ENCODE data around the gene COL27A1. TPM values are rescaled to one million over a fixed set of nuclear protein-coding genes. Genes with fewer than 3 reads are reported as not detected.
A peak's percentile ranks its signal among the peaks of the same experiment; 100 is the strongest.

COL27A1 gene
- polyA plus RNA-seq, 1 donor (not counting 4 experiments of a cell fraction or from before 2014, with no cell fraction given): 14.0 TPM

DNA sequence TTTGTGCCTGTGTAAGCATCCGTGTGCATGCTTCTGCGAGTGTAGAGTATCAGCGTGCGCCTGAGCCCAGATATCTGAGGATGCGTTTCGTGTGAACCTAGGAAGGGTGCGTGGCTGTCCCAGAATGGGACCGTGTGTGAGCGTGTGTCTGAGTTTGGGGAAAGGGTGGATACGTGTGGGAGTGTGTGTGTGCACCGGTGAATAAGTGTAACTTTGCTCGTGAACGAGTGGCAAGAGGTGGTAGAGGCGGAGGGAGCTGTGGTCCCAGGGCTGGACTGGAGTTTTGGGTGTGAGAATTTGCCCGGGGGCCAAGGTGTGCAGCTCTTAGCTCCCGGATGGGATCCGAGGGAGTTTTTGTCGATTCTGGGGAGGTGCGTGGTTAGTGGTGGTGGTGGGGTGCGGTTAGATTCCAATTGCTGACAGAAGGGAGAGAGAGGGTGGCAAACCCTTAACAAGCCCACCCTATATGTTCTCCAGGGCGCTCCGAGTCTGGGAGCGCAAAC lies 686 bp upstream of the COL27A1 start:
- DNase-seq (ENCODE audit: low read depth, low spot score): no peak
- H3K27me3 ChIP-seq (ENCODE audit: control insufficient read depth, extremely low read depth, insufficient read depth, low read length): peaks cover 22% of the 10 kb centered on the region
- no peaks in the 10 kb centered on the region for H3K36me3 ChIP-seq (ENCODE audit: control insufficient read depth in 2 of 2, extremely low read depth in 1 of 2, insufficient read depth in 2 of 2, low read length in 2 of 2)
- H3K79me2 ChIP-seq (ENCODE audit: control insufficient read depth, insufficient read depth, low read length): peaks cover 29% of the 10 kb centered on the region
- H4K20me1 ChIP-seq (ENCODE audit: control insufficient read depth, extremely low read depth, insufficient read depth, low read length): peaks cover 2% of the 10 kb centered on the region
- no peaks in the 10 kb centered on the region for H3K9me3 ChIP-seq (ENCODE audit: control insufficient read depth, low read depth, low read length)
- H3K4me2 ChIP-seq (ENCODE audit: control insufficient read depth, extremely low read depth, insufficient read depth, low read depth, low read length): peak overlapping the region; percentile 83
- TF ChIP-seq, protein P1, sequence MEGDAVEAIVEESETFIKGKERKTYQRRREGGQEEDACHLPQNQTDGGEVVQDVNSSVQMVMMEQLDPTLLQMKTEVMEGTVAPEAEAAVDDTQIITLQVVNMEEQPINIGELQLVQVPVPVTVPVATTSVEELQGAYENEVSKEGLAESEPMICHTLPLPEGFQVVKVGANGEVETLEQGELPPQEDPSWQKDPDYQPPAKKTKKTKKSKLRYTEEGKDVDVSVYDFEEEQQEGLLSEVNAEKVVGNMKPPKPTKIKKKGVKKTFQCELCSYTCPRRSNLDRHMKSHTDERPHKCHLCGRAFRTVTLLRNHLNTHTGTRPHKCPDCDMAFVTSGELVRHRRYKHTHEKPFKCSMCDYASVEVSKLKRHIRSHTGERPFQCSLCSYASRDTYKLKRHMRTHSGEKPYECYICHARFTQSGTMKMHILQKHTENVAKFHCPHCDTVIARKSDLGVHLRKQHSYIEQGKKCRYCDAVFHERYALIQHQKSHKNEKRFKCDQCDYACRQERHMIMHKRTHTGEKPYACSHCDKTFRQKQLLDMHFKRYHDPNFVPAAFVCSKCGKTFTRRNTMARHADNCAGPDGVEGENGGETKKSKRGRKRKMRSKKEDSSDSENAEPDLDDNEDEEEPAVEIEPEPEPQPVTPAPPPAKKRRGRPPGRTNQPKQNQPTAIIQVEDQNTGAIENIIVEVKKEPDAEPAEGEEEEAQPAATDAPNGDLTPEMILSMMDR (optimal IDR thresholded peaks at IDR 0.05 in 1 of 3, IDR thresholded peaks at IDR 0.05 in 1 of 3, conservative IDR thresholded peaks at IDR 0.05 in 1 of 3; ENCODE audit: extremely low read depth in 1 of 3, insufficient read depth in 2 of 3, low read length in 3 of 3): no peak
- peak; percentile 62 for TF ChIP-seq EZH2 (IDR thresholded peaks at IDR 0.05; ENCODE audit: low read length)
- dilution Hi-C loops (cut with MboI; ENCODE audit: extremely low pct_ligation_motif_present, low sequenced_read_pairs): no loop called here
- peak overlapping the region; percentile 40 to 72 (median 59) for H3K4me3 ChIP-seq (ENCODE audit: control insufficient read depth in 2 of 3, extremely low read depth in 1 of 3, insufficient read depth in 2 of 3, low read depth in 1 of 3, low read length in 3 of 3)
- peaks cover 3% of the 10 kb centered on the region for H3K9me1 ChIP-seq (ENCODE audit: control insufficient read depth, extremely low read depth, insufficient read depth, low read length)
- FAIRE-seq: no peak
- no peak overlapping the region for H3K27ac ChIP-seq (ENCODE audit: control insufficient read depth, insufficient read depth, low read length)
- H3K4me1 ChIP-seq (ENCODE audit: control insufficient read depth, extremely low read depth, insufficient read depth, low read length): peaks cover 25% of the 10 kb centered on the region
- H3K9ac ChIP-seq (ENCODE audit: control insufficient read depth, extremely low read depth, insufficient read depth, low read length): no peak overlapping the region
- no peak overlapping the region for H2AFZ ChIP-seq (ENCODE audit: control insufficient read depth, low read length)

DNA sequence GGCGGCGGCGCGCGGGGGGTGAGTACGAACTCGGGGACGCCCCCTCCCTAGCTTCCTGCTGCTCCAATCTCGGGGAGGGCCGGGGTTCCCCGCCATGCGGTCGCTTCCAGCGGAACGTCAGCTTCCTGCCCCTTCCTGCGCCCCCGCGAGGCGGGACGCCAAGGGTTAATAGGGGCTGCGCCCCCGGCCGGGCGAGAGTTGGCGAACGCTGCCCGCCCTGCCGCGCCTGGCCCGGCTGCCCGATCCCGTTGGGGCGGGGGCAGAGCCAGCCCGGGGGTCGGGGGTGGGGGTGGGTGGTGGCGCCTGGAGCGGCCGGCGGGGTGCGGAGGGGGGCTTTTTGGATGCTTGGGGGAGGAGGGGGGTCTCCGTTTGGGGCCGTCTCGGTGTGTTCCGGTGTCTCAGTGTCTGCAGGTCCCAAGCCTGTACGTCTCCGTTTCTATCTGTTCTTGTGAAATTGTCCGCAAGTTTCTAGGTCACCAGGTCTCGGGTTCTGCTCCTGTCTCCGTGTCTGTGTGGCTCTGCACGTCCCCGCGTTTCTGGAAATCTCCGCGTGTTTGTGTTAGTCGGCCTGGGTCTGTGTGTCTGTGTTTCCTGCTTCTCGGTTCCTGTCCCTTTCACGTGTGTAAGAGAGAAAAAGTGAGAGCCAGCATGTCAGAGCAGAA lies 789 bp downstream of the COL27A1 start:
- dilution Hi-C loops (cut with MboI; ENCODE audit: extremely low pct_ligation_motif_present, low sequenced_read_pairs): no loop called here
- Histone ChIP-seq H2AFZ (ENCODE audit: control insufficient read depth, low read length) (peak overlapping the region; percentile 56), H3K9me3 (ENCODE audit: control insufficient read depth, low read depth, low read length) (no peaks in the 10 kb centered on the region), H3K27me3 (ENCODE audit: control insufficient read depth, extremely low read depth, insufficient read depth, low read length) (peaks cover 22% of the 10 kb centered on the region), H3K27ac (ENCODE audit: control insufficient read depth, insufficient read depth, low read length) (peak overlapping the region; percentile 79), H3K4me1 (ENCODE audit: control insufficient read depth, extremely low read depth, insufficient read depth, low read length) (peaks cover 25% of the 10 kb centered on the region), H3K4me2 (ENCODE audit: control insufficient read depth, extremely low read depth, insufficient read depth, low read depth, low read length) (peak overlapping the region; percentile 93), H3K4me3 (ENCODE audit: control insufficient read depth in 2 of 3, extremely low read depth in 1 of 3, insufficient read depth in 2 of 3, low read depth in 1 of 3, low read length in 3 of 3) (peak overlapping the region; percentile 59 to 85 (median 79)), H3K9ac (ENCODE audit: control insufficient read depth, extremely low read depth, insufficient read depth, low read length) (peak overlapping the region; percentile 86), H4K20me1 (ENCODE audit: control insufficient read depth, extremely low read depth, insufficient read depth, low read length) (peaks cover 2% of the 10 kb centered on the region), H3K79me2 (ENCODE audit: control insufficient read depth, insufficient read depth, low read length) (peaks cover 40% of the 10 kb centered on the region), H3K36me3 (ENCODE audit: control insufficient read depth in 2 of 2, extremely low read depth in 1 of 2, insufficient read depth in 2 of 2, low read length in 2 of 2) (no peaks in the 10 kb centered on the region), H3K9me1 (ENCODE audit: control insufficient read depth, extremely low read depth, insufficient read depth, low read length) (peaks cover 3% of the 10 kb centered on the region)
- DNase-seq (ENCODE audit: low read depth, low spot score) (no peak), FAIRE-seq (no peak)
- no peak for TF ChIP-seq EZH2 (IDR thresholded peaks at IDR 0.05; ENCODE audit: low read length)
- TF ChIP-seq, protein P1 (optimal IDR thresholded peaks at IDR 0.05 in 1 of 3, IDR thresholded peaks at IDR 0.05 in 1 of 3, conservative IDR thresholded peaks at IDR 0.05 in 1 of 3; ENCODE audit: extremely low read depth in 1 of 3, insufficient read depth in 2 of 3, low read length in 3 of 3): no peak

All from keratinocyte (primary cell).